CD4-positive, CD25-positive, alpha-beta regulatory T cell (primary cell): ENCODE results near the gene ESYT2. TPM values are rescaled to one million over a fixed set of nuclear protein-coding genes. Genes with fewer than 3 reads are reported as not detected.

ENCODE experiments used
- ATAC-seq, 2 donors: fragments of 150-1000 bp; cut with Tn5 transposase; one replicate each; pipeline ENCODE4 v1.10.0; 2021; ENCODE audit warnings: low read depth in 2 of 2, moderate number of reproducible peaks in 2 of 2, moderate library complexity in 1 of 2
- DNase-seq, 3 donors: peaks; one replicate each; pipeline versions ENCODE4 v3.0.0 to v3.0.0-alpha.2; 2012 to 2022; ENCODE audit warnings: mixed read lengths in 1 of 3
- H3K27ac ChIP-seq: one replicate; pipeline ENCODE4 v1.7.0; 2013; ENCODE audit warnings: mild to moderate bottlenecking, low read length; ENCODE audit not compliant: insufficient read depth, poor library complexity, severe bottlenecking
- H3K27me3 ChIP-seq: one replicate; pipeline ENCODE4 v1.7.0; 2013; ENCODE audit warnings: low read length; ENCODE audit not compliant: control insufficient read depth, insufficient read depth
- H3K36me3 ChIP-seq: one replicate; pipeline ENCODE4 v1.7.0; 2013; ENCODE audit warnings: mild to moderate bottlenecking, low read length, moderate library complexity; ENCODE audit not compliant: control insufficient read depth, insufficient read depth
- H3K4me1 ChIP-seq: 2 replicates; pipeline ENCODE4 v1.7.0; 2013; ENCODE audit warnings: mild to moderate bottlenecking, low read length; ENCODE audit not compliant: insufficient read depth, control insufficient read depth, poor library complexity, severe bottlenecking
- H3K4me3 ChIP-seq: one replicate; pipeline ENCODE4 v1.7.0; 2013; ENCODE audit warnings: low read depth, mild to moderate bottlenecking, low read length, moderate library complexity
- H3K9me3 ChIP-seq, 2 experiments: 1 replicate in 1 of 2; 2 replicates in 1 of 2; pipeline ENCODE4 v1.7.0; 2013; ENCODE audit warnings: low read length in 2 of 2, mild to moderate bottlenecking in 1 of 2, moderate library complexity in 1 of 2; ENCODE audit not compliant: control insufficient read depth in 2 of 2
- H3K27ac Mint-ChIP-seq, 3 donors: one replicate each; pipeline ENCODE4 v1.8.0; 2020 to 2022; ENCODE audit warnings: mild to moderate bottlenecking in 3 of 3, mixed read lengths in 3 of 3, moderate library complexity in 2 of 3
- H3K27me3 Mint-ChIP-seq: one replicate; pipeline ENCODE4 v1.8.0; 2022; ENCODE audit warnings: mild to moderate bottlenecking, mixed read lengths
- H3K36me3 Mint-ChIP-seq: one replicate; pipeline ENCODE4 v1.8.0; 2020; ENCODE audit warnings: mixed read lengths
- H3K4me1 Mint-ChIP-seq, 4 donors: one replicate each; pipeline ENCODE4 v1.8.0; 2020 to 2022; ENCODE audit warnings: mixed read lengths in 4 of 4, mild to moderate bottlenecking in 1 of 4
- H3K4me3 Mint-ChIP-seq, 4 donors: one replicate each; pipeline ENCODE4 v1.8.0; 2020 to 2022; ENCODE audit warnings: mild to moderate bottlenecking in 4 of 4, mixed read lengths in 4 of 4, moderate library complexity in 3 of 4
- H3K9me3 Mint-ChIP-seq, 7 donors: one replicate each; pipeline ENCODE4 v1.8.0; 2020 to 2022; ENCODE audit warnings: mixed read lengths in 7 of 7, mild to moderate bottlenecking in 3 of 7, moderate library complexity in 2 of 7
- polyA plus RNA-seq, 4 donors: library from polyadenylated mRNA; unstranded; fragments of 300-500 nt; fragmentation: Illumina TruSeq; gene quantifications; one replicate each; pipeline ENCODE4 v1.2.3, GENCODE V29; 2021
- total RNA-seq: library from RNA; stranded (reverse); gene quantifications from one replicate; pipeline ENCODE4 v1.2.3, GENCODE V29; 2022

ESYT2 gene
- total and polyA plus RNA-seq, 5 donors from 2014 or later, result 55.3 to 115 (median 71.4) TPM

DNA sequence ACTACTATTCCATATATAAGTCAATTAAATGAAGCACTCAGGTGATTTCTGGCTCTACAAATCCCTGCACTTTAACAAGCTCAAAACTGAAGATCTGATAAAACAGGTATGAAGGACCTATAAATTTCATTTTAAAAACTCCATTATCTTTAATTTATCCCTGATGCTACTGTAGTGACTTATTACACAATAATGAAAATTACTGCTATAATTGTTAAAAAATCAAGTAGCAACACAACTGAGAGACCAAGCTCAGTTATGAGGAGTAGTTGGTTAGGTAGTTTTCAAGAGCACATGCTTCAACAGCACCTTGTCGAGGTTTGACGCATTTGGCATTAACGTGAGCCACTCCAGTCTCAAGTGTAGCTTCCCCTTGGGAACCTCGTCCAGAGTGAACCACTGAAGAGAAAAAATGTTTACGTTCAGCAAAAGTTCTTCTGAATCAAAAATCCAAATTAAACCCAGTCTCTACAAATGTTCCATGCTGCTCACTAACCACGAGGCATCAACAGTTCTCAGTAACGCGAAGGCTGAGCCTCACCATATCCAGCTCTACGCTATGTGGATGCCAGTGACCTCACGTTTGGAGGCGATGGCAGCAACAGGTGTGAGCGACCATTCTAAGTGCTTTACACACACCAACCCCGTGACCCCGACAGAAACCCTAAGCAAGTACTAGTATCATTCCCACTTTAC, 69.4 kb downstream of the ESYT2 start:
- no peak overlapping the region for H3K4me3 ChIP-seq
- H3K4me1 ChIP-seq, result no peaks in the 10 kb centered on the region
- DNase-seq, result no peak
- no peaks in the 10 kb centered on the region for H3K9me3 ChIP-seq
- Mint-ChIP-seq H3K27ac (no peak overlapping the region), H3K27me3 (no peaks in the 10 kb centered on the region), H3K36me3 (peaks cover 75% of the 10 kb centered on the region), H3K9me3 (no peaks in the 10 kb centered on the region), H3K4me1 (peaks cover 0 to 14% (median 9%) of the 10 kb centered on the region in 4 donors), H3K4me3 (no peak overlapping the region)
- ATAC-seq, result no peak
- peaks cover 90% of the 10 kb centered on the region for H3K36me3 ChIP-seq
- no peak overlapping the region for H3K27ac ChIP-seq
- H3K27me3 ChIP-seq, result no peaks in the 10 kb centered on the region

DNA sequence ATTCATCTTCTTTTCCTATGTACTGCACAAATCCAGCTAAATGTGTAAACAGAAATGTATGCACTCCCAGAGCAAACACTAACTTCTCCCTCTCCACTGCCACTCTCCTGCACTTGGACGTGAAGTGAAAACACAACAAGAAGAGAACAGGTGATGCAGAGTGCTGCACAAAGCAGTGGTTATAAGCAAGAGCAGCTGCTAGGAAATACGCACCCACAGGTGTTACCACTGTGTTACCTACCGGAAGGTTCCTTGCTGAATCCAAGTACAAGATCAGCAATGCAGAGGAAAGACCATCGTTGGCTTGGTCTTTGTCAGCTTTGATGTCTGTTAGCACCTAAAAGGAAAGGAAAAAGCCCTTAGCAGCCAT, 70.1 kb downstream of the ESYT2 start:
- ATAC-seq (no peak), DNase-seq (no peak)
- Mint-ChIP-seq H3K27ac (no peak overlapping the region), H3K4me3 (no peak overlapping the region), H3K36me3 (peaks cover 71% of the 10 kb centered on the region), H3K27me3 (no peaks in the 10 kb centered on the region), H3K4me1 (peaks cover 0 to 14% (median 8%) of the 10 kb centered on the region in 4 donors), H3K9me3 (no peaks in the 10 kb centered on the region)
- H3K27me3 ChIP-seq, result no peaks in the 10 kb centered on the region
- H3K36me3 ChIP-seq, result peaks cover 90% of the 10 kb centered on the region
- H3K4me3 ChIP-seq, result no peak overlapping the region
- no peak overlapping the region for H3K27ac ChIP-seq
- H3K9me3 ChIP-seq, result no peaks in the 10 kb centered on the region
- no peaks in the 10 kb centered on the region for H3K4me1 ChIP-seq

DNA sequence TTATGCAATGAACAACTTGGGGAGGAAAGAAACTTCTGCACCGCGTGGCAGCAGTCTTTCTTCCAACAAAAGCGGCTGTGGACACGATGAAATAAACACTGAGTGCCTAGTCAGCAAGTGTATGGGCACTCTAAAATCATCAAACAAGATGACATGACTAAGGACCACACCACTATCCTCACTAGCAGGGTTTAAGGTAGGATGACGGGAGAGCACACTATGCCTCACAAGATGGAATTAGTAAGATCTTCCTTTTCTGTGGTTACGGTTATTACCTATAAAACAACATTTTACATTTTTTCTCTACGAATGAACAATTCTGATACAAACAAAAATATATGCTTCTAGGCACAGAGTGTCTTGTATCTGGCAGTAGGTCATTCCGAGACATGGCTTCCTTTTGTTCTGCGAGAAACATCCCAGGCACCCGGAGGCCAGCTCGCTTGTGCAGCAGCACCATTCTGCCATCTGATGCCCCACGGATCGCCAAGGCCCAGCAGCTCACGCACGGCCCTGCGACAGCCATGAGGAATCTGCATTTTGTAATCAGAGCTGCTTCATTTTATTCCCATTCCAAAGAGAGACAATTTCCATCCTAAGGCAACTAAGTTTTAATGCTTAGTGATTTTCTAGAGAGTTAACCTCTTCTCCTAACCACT, 70.6 kb downstream of the ESYT2 start:
- Mint-ChIP-seq H3K9me3 (no peaks in the 10 kb centered on the region), H3K27ac (no peak overlapping the region), H3K4me3 (no peak overlapping the region), H3K4me1 (peaks cover 0 to 14% (median 8%) of the 10 kb centered on the region in 4 donors), H3K36me3 (peaks cover 66% of the 10 kb centered on the region), H3K27me3 (no peaks in the 10 kb centered on the region)
- DNase-seq (no peak), ATAC-seq (no peak)
- Histone ChIP-seq H3K27ac (no peak overlapping the region), H3K36me3 (peaks cover 90% of the 10 kb centered on the region), H3K27me3 (no peaks in the 10 kb centered on the region), H3K4me3 (no peak overlapping the region), H3K9me3 (no peaks in the 10 kb centered on the region), H3K4me1 (no peaks in the 10 kb centered on the region)

DNA sequence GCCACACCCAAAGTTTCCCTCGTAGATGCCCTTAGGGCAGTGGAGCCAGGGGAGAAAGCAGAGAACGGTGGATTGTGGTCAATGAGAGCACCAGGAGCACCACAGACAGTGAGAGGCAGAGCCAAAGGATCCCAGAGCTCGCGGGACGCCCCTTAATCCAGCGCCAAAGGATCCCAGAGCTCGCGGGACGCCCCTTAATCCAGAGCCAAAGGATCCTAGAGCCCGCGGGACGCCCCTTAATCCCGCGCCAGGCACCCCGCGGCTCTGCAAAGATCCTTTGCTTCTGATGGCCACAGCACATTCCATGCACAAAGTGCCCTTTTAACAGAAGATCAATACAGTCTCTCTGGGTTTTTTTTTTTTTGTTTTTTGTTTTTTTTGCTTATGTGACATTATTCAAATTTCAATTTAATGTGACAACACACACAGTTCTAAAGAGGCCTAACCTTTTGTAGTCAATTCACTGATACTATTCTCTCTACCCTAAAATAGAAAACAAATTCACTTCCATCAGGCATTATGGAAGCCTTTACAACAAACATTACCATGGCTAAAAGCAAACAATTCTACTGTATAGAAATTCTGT, 71.8 kb downstream of the ESYT2 start:
- peaks cover 90% of the 10 kb centered on the region for H3K36me3 ChIP-seq

DNA sequence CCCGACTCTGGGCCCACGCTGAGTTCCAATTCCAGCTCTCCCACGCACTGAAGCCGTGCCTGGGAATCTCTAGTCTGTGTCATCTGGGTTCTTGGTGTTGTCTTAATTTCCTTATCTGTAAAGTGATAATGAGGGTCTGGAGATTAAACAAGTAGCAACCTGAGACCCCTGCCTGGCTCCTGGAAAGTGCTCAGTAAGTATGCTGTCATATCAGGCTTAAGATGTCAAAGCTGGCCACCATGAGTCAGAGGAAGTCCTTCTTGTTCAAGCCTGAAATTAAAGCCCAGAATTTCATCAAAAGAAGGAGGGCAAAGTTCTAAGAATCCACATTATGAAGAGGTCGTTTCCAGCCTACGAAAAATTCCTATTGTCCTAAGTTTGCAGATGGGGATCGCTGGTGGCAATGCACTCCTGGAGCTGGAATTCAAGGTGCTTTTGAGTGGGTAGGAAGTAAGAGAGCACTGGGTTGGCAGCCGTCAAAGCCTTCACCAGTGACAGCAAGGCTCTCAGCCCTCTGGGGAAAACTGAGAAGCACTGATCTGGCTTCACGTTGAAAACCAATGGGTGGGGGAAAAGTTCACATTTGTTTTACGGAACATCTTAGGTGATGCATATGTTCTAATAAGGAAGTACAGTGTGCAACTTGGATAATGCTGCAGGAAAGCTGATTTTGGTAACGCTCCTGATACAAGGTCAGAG, 74.4 kb downstream of the ESYT2 start:
- Histone ChIP-seq H3K4me3 (no peak overlapping the region), H3K36me3 (peaks cover 75% of the 10 kb centered on the region), H3K27ac (no peak overlapping the region), H3K27me3 (no peaks in the 10 kb centered on the region), H3K4me1 (no peaks in the 10 kb centered on the region), H3K9me3 (no peaks in the 10 kb centered on the region)
- ATAC-seq (no peak), DNase-seq (no peak)
- Mint-ChIP-seq H3K27ac (no peak overlapping the region), H3K4me1 (peaks cover 0 to 9% (median 5%) of the 10 kb centered on the region in 4 donors), H3K27me3 (no peaks in the 10 kb centered on the region), H3K9me3 (no peaks in the 10 kb centered on the region), H3K36me3 (peaks cover 44% of the 10 kb centered on the region), H3K4me3 (no peak overlapping the region)

More for the DNA sequence above, 71.8 kb downstream of the ESYT2 start:
- Mint-ChIP-seq H3K27me3 (no peaks in the 10 kb centered on the region), H3K4me3 (no peak overlapping the region), H3K36me3 (peaks cover 63% of the 10 kb centered on the region), H3K4me1 (peaks cover 0 to 14% (median 8%) of the 10 kb centered on the region in 4 donors), H3K9me3 (no peaks in the 10 kb centered on the region), H3K27ac (no peak overlapping the region)
- ATAC-seq, result no peak
- H3K27me3 ChIP-seq, result no peaks in the 10 kb centered on the region
- H3K9me3 ChIP-seq, result no peaks in the 10 kb centered on the region
- no peak for DNase-seq
- H3K27ac ChIP-seq, result no peak overlapping the region
- H3K4me3 ChIP-seq, result no peak overlapping the region
- no peaks in the 10 kb centered on the region for H3K4me1 ChIP-seq

DNA sequence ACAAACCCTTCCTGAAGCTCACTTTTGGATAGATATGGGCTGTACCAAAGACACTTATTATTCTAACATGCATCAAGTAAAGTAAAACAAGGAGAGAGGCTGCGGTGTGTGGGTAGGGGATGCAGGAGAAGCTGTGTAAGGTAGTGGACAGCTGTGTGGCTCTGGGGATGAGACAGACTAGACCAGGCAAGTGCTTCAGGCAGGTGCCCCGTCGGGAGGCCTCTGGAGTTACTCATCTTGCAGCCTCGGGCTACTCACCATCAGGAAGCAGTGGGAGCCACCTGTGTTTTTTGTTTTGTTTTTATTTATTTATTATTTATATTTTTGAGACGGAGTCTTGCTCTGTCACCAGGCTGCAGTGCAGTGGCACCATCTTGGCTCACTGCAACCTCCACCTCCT, 75.4 kb downstream of the ESYT2 start:
- Histone ChIP-seq H3K36me3 (peaks cover 72% of the 10 kb centered on the region), H3K9me3 (no peaks in the 10 kb centered on the region), H3K27me3 (no peaks in the 10 kb centered on the region), H3K4me3 (no peak overlapping the region), H3K4me1 (no peaks in the 10 kb centered on the region), H3K27ac (no peak overlapping the region)
- H3K4me1 Mint-ChIP-seq, result peaks cover 0 to 9% (median 5%) of the 10 kb centered on the region in 4 donors
- H3K27me3 Mint-ChIP-seq, result no peaks in the 10 kb centered on the region
- no peaks in the 10 kb centered on the region for H3K9me3 Mint-ChIP-seq
- no peak overlapping the region for H3K27ac Mint-ChIP-seq
- ATAC-seq (no peak), DNase-seq (no peak)
- H3K36me3 Mint-ChIP-seq, result peaks cover 43% of the 10 kb centered on the region
- H3K4me3 Mint-ChIP-seq, result no peak overlapping the region

DNA sequence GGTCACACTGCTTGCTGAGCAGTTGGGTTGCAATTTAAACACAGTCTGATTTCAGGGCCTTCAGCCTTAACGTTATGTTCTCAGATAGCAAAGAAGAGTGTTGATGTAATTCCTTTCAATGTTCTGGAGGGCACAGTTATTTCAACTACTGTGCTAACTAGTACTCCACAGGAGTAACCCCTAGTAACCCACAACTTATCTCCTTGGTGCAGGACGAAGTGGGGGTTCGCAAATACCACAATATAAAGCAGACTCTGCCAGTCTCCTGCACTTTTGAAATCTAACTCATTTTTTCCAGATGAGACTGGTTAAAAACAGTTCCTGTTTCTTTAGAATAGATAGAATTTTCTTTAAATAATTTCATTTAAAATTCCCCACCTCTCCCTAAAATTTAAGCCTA, 77.6 kb downstream of the ESYT2 start:
- H3K9me3 ChIP-seq, result no peaks in the 10 kb centered on the region
- H3K4me3 ChIP-seq, result no peak overlapping the region
- H3K36me3 ChIP-seq, result peaks cover 75% of the 10 kb centered on the region
- H3K27me3 ChIP-seq, result no peaks in the 10 kb centered on the region
- peaks cover 30% of the 10 kb centered on the region for H3K36me3 Mint-ChIP-seq
- ATAC-seq (no peak), DNase-seq (no peak)
- H3K9me3 Mint-ChIP-seq, result no peaks in the 10 kb centered on the region
- H3K4me1 ChIP-seq, result no peaks in the 10 kb centered on the region
- H3K27ac Mint-ChIP-seq, result no peak overlapping the region
- no peak overlapping the region for H3K4me3 Mint-ChIP-seq
- no peaks in the 10 kb centered on the region for H3K27me3 Mint-ChIP-seq
- peaks cover 0 to 5% (median 4%) of the 10 kb centered on the region in 4 donors for H3K4me1 Mint-ChIP-seq
- H3K27ac ChIP-seq, result no peak overlapping the region
